Myocyte (in vitro differentiated cells): Measurements from ENCODE around the gene TBC1D7. TPM values are rescaled to one million over a fixed set of nuclear protein-coding genes. Genes with fewer than 3 reads are reported as not detected.
A peak's percentile ranks its signal among the peaks of the same experiment; 100 is the strongest.

Experiments used
- DNase-seq: peaks from one replicate; pipeline ENCODE4 v3.0.0-alpha.2; 2012; ENCODE audit warnings: low read depth
- total RNA-seq: library from RNA; depleted of rRNA; stranded (reverse); fragments of >200 nt; gene quantifications from 2 replicates; pipeline ENCODE4 v1.2.3, GENCODE V29; 2014

Gene TBC1D7
- total RNA-seq, 1 donor from 2014 or later = 15.2 TPM

DNA sequence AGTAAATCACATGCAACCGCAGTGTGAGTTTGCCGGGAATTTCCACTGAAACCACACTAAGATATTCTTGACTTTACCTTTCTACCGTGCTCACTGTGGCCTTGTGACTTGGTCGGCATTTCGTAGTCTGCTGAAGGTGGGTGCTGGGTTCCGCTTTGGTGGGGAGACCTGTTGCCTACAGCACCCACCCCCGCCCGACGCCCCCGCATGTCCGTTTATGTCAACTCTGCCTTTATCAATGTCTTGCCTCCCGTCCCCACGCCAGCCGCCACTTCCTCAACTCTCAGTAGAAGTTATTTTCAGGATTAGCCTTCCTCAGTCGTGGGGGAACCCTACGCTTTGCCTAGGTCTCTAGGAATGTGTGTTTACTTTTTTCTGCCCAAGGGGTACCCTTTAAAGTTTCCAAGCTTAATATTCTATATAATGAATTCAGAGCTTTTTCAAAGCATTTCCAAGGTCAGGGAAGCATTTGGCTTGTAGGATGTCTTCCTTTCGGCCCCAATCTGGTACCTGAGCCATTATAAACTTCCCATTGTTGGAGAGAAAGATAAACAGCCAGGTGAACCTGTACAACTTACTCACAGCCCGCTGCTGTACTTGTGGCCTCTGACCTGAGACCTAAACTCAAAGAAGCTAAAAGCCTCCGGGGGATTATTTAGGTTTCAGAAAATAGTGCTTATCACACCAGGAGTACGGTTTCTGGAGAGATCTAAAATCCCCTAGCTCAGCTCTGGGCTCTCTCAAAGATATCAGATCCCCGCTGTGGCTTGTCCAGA lies 54.2 kb downstream of the TBC1D7 start:
- DNase-seq = no peak

DNA sequence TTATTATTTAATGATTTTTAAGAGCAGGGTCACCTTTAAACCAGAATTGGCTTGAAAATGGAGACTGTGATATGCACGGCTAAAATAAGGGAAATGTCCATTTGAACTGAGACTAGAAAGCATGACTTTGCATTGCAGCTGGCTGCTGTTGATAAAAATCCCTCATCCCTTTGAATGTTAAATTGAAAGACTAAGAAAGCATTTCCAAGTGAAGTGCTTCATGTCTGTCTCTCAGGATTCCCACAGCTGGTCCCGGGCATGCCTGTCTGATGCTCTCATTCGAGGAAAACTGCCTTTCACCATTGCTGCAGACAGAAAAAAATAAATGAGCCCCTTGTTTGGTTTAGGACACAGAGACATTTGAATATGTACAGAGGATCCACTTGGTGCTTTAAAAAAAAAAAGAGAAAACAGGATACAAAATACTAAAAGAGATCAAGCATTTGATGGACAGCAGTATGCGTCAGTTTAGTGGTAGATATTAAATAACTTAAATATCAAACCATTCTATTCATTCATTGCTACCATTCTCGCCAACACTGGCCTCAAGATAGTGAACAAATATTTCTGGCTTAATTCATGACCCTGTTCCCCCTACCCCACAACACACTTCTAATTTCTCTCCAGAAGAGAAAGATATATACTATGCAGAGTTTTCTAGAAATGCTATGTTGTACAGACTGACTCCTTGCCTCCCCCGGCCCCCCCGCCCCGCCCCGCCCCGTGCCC lies 55.0 kb downstream of the TBC1D7 start:
- DNase-seq = no peak

DNA sequence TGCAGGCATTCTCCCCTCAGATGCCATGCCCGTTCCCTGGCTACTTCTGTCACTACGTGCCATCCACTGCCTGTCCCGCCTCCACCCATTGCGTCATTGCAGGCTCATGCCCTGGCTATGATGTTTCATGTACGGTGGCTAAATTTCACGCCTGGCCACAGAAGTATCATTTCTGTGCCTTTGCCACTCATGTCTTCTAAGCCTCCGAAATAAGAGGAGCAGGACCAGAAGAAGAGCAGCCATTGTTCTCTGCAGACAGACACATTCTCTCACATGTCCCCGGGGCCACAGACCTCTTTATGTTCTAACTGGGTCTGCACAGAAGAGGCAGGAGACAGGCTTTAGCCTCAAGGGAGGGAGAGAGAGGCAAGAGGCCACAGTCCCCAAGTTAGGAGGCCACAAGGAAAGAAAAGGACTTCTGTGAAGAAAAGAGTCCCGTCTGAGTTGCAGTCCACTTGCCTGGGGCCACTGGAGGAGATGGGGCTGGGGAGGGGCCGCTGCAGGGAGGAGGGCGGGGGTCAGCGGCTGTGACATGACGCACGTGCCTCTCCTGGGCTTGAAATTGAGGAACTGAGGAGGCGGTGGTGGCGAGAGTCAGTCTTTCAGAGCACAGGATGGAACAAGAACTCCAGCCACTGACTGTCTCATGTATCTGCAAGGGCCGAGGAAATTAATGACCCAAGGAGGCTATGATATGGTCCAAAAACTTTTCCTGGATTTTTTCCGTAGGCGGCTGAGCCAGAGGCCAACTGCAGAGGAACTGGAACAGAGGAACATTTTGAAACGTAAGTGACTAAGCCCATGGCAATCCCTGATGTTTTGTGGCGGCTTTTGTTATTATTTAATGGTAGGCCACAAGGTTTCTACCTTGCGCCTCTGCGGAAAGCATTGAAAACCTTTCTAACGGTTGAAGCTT lies 55.9 kb downstream of the TBC1D7 start:
- no peak for DNase-seq

DNA sequence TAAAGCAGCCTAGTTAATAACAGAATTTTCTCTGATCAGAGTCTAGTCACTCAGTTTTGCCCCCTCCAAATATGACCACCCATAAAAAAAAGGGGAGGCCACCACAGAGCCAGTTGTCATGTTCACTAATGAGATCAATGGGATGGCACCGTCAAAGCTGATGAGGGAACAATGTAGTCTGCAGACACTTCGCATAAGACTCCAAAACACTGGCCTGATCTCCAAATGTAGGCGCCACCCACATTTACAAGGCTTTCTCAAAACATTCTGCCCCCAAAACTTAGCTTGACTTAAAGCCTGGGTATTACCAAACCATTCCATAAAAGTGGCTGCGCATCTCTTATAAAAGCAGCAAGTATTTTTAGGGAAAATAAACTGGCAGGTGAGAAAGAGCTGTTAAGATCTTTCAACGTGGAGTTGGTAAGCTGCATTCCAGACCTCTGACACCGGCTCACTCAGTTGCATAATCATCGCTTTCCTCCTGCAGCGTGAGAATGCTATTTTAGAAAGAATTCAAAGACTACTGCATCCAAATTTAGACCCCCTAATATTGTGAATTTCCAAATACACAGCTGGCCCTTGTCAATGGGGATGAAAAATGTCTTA lies 59.3 kb downstream of the TBC1D7 start:
- DNase-seq = peak; percentile 49

DNA sequence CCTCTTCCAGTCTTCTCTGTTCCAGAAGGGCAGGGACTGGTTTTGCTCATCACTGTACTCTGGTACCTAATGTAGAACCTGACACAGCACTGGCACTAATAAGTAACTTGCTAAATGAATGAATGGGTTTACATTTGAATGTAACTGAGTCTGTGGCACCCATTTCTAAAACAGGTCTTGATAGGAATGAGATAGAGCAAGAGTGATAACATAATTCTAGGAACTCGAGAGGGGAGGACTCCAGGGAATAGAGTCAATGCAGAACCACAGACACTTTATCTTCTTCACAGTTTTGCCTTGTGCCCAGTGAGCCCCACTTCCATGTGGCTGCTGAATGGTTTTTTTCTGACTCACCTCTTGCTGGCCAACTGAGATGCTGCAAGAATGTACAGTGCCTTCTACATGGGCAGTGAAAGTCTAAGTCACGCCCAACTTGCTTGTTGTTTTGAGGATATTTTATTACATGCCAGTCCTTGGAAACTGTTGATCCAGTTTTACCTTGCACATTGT lies 61.1 kb downstream of the TBC1D7 start:
- peak; percentile 61 for DNase-seq

DNA sequence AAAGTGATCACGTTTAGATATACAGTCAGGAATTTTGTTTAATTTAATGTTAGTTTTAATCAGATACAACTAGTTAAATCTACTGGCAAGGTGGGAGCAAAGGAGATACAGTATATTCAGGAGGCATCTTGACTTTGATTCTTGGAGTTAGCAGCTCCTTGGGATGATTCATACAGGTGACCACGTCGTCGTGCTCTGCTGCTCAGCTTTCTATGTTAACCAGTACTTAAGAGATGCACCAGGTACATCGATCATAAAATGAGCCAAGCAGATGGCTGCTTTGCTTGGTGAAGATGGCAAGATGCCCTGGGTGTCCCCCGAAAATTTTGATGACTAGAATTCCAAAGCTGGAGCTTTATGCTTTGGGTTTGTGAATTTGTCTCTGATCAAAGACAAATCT lies 64.7 kb downstream of the TBC1D7 start:
- DNase-seq = no peak

DNA sequence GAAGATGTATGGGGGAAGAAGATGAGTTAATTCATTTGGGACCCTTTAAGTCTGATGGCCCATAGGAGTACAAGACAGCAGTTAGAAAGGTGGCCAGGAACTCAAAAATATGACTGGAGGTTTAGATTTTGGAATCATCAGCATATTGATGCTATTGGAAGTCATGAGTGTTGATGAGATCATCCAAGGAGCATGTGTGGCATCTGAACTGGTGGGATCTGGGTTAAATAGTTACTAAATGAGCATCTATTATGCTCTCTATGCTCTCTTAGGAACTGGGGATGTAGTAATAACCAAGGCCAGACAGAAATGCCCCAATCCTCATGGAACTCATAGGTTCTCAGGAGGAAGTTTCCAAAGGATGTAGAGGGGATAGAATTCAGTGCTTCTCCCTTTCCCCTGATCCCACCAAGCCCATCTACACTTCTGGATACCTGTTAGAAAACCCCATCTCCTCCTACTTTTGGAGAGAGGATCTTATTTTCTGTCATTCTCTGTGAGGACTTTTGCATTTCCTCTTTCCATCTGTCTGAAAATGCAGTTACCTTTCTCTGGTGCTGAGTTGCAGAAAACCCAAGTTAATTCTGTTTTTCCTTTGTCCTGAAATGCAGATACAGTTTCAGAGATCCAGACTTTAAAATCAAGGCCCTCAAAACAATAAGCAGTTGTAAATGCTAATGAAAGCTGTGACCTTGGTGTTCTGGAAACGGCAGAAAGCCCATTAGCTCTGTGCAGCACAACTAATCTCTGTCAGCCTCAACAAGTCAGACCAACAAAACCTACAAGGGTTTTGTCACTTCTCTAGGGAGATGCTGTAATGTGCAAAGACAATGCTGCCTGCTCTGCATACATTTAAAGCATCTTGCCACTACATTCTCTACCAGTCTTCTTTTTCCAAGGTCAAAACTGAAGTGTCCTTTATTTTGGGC lies 65.8 kb downstream of the TBC1D7 start:
- DNase-seq = no peak

DNA sequence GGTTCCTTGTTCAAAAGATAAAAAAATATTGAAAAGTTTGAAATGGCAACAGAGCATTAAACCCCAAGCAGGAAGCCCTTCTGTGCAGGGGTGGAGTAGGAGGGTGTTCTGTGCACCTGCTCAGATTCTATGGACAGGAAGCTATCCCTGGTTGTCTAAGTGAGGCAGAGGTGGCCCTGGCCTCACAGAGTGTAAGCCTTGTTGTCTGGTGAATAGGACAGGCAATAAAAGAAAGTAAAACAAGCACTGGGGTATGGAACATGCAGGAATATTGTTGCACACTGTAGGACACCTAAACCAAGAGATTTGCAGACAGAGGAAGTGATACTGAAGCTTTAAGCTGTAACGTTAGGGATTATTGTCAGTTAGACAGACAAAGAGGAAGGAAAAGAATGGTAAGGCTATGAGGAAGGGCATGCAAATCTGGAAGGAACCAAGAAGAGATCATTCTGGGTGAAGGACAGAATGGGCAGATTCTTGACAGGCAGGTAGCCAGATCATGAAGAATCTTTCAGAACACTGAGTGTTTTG lies 66.8 kb downstream of the TBC1D7 start:
- no peak for DNase-seq

DNA sequence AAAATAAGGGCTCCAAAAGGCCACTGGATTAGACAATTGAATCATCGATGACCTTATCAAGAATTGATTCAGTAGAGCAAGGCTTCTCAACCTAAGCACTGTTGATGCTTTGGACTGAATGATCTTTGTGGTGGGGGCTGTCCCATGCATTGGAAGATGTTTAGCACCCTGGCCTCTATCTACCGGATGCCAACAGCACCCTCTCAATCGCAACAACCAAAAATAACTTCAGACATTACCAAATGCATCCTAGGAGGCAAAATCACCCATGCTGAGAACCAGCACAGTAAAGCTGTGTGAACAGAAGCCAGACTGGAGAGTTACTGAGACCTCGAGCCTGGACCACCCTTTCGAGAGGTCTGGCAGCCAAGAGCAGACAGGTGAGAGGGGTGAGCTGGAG lies 67.5 kb downstream of the TBC1D7 start:
- no peak for DNase-seq

DNA sequence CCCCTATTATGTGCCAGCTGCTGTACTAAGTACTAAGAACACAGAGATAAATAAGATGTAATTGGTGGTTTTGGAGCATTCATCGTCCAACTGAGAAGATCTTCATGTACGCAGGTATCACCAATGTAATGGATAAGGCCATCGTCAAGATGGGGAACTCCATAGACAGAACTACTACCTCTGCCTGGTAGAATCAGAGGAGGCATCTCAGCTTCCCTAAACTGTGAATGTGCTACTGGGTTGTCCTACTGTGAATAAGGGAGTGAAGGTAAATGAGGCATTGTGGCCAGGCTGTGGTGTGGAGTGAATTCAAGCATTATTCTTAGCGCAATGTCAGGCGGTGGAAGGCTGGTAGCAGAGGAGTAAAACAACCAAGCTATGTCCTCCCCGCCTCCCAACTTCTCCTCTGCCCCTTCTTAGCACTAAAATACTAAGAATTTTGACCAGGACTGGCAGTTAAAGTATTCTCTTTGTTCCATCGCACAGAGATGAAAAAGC lies 68.2 kb downstream of the TBC1D7 start:
- no peak for DNase-seq

DNA sequence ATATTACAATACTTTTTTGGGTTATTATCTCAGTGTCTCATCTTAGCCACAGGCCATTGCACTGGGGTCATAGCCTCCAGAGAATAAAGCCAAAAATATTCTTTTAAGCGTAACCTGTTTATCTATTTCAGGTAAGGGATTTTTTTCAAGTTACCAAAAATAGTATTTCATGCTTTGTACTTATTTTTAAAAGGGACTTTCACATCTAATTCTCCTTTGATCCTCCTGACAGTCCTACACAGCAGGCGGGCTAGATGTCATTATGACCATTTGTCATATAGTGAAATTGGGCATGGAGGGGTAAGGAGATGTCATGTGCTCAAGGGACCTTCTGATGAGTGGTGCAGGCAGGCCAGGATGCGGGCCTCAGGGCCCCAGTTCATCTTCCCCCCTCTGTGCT lies 68.9 kb downstream of the TBC1D7 start:
- no peak for DNase-seq

DNA sequence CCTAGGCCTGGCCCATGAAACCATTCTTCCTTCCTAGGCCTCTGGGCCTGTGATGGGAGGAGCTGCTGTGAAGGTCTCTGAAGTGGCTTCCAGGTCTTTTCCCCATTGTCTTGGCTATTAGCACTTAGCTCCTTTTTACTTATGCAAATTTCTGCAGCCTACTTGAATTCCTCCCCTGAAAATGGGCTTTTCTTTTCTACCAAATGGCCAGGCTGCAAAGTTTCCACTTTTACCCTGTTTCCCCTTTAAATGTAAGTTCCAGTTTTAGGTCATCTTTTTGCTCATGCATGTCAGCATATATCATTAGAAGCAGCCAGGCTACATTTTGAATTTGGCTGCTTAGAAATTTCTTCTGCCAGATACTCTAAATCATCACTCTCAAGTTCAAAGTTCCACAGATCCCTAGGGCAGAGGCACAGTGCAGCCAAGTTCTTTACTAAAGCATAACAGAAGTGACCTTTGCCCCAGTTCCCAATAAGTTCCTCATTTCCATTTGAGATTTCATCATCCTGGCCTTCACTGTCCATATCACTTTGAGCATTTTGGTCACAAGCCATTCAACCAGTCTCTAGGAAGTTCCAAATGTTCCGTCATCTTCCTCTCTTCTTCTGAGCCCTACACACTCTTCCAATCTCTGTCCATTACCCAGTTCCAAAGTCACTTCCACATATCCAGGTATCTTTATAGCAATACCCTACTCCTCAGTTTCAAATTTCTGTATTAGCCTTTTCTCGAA lies 71.9 kb downstream of the TBC1D7 start:
- no peak for DNase-seq

Other genes with a start within 250 kb of the TBC1D7 start
- 2.3 and 2.8 TPM in 2 replicates for gene GFOD1, start 159.1 kb upstream of the TBC1D7 start, total RNA-seq
- gene SIRT5, start 246.1 kb upstream of the TBC1D7 start, total RNA-seq = 5.7 and 6.9 TPM in 2 replicates